NCI-H526 treated with DMSO at 0.1 percent for 48 hours (cell line): Measurements from ENCODE around the gene NFIA.

ENCODE experiments used
- DNase-seq: peaks from one replicate; lab custom pipeline; 2025; lab: John Stamatoyannopoulos, UW

NFIA gene

DNA sequence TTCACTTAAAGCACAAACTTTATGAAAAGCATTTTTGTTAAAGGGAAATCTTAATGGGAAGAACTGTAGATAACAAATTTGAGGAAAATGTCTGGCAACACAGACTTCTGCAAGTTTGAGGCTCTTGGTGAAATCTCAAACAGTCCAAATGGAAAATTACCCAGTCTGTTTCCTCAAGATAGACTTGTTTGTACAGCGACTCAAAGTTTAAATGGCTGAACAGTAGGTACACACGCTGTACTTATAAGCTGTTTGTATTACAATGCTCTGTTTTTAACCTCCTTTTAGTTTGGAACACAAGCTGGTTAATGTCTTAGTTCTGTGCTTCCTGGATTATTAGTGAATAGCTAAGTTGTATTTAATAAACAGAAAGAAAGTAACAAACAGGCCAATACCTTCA is 217.1 kb downstream of the NFIA start:
- DNase-seq = no peak

DNA sequence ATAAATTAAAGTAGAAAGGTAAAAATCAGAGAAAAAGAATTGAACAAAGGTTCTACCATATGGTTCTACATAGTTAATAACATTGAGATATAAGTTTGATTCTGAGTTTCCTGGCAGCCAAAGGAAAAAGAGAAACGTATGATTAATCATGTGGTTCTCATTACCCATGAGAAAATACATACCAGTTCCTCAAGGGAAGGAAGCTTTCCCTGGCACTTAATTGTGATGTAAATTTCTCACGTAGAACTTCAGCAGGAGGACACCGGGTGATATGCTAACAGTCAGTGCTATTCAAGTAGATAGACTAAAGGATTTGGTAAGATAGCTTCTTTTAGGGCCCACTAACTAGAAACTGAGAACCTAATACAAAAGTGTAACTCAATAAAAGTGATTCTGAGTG is 218.5 kb downstream of the NFIA start:
- DNase-seq = no peak

- no peak for DNase-seq
Observed at GRCh38 chr1:61301824-61302657, 219.7 kb downstream of the NFIA start.

DNA sequence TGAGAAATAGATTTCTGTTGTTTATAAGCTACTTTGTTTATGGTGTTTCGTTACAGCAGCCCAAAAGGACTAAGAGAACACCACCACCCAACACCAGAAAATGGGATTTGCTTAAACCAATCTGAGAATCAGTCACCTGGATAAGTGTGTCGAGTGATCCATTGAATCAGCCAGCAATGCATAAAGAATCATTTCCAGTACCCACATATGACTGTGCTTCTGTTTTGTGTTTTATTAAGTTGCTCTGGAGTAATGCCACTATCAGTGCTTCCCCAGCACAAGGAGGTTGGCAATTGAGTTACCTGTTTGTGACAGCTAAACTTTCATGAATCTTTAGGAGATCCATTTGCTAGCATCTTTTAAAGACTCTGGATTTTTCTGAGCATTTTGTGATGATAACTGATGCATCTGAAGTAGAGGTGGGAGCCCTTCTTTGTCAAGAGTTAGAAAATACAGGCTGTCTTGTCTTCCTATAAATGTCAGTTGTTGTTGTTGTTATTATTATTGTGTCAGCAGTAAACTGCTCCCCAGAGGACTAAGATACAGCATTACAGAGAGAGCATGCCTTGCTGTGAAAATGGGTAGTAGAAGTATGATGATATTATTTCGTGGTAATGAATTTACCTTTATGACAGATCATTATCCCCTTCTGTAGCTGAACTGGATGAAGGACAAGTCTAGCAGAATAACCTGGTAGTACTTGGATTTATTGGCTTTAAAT is 225.2 kb downstream of the NFIA start:
- DNase-seq = peak; percentile 36

GRCh38 chr1:61310057-61310456 is 227.7 kb downstream of the NFIA start:
- DNase-seq = no peak

DNA sequence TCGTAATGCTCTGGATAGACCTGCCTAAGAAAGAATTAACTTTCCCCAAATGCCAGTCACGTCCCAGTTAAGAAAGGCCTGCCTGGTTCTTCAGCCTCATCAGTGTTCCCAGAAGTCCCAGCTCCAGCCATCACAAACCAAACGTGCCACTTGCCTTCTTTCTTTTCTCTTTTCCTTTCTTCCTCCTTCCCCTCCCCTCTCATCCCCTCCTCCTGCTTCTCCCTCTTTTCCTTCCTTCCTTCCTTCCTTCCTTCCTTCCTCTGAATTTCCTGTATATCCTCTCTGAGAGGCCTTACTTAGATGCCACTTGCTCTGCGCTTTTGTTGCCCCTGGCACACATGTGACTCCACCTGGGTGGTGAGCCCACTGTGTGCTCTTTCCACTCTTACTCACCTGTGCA is 228.2 kb downstream of the NFIA start:
- no peak for DNase-seq

- DNase-seq = no peak
Observed at GRCh38 chr1:61313906-61314422, 231.6 kb downstream of the NFIA start.

- no peak for DNase-seq
Observed at GRCh38 chr1:61315011-61315410, 232.7 kb downstream of the NFIA start.

GRCh38 chr1:61316493-61316892 is 234.1 kb downstream of the NFIA start:
- DNase-seq = no peak

DNA sequence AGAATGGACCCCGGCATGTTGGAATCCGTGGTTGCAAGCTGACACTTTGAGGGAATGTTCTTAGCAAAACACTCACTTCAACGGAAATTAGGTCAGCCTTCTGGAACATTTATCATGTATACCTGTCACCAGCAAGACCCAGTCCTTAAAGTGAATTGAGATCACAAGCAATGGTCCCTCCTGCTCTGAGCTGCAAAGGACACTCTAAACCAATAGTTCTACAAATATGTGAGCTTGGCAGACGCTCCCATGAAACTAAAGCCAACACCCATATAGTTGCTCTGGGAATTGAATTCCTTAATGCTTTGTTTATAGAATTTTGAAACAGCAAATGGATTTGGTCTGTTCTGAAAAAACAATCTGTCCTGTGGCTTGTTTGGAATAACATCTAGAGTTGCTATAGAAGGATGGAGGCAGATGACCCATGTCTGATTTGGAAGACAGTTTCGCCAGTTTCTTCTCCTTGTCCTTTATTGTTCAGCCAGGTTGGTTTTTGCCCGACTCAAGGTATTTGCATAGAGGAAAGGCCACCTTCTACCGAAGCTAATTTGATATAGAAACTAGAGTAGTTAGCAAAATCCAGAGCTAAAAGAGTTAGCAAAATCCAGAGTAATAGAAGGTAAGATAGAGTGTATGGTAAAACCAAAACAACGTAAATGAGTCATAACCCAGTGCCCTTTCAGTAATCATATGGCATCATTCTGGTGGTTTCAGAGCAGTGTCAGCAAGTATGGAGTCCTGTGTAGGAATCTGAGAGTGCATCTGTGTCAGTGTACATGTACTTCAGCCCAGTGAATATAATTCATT is 236.2 kb downstream of the NFIA start:
- DNase-seq = peak; percentile 5

DNA sequence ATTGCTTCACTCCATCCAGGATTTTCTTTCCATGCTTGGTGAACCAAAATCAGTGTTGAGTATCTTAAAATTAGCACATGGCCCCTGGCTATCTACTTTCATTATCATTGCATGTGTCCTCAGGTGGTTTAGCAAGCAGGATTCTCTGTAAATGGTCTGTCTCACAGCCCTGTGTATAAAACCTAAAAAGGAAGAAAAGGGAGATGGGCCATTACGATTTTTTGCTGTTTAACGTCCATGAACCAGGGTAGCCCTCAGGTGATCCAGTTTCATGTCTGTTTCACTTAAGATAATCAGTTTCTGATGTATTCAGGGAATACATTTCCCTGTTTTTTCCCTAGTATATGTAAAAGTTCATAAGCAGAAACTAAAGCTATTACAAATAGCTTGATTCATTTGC is 238.2 kb downstream of the NFIA start:
- no peak for DNase-seq

DNA sequence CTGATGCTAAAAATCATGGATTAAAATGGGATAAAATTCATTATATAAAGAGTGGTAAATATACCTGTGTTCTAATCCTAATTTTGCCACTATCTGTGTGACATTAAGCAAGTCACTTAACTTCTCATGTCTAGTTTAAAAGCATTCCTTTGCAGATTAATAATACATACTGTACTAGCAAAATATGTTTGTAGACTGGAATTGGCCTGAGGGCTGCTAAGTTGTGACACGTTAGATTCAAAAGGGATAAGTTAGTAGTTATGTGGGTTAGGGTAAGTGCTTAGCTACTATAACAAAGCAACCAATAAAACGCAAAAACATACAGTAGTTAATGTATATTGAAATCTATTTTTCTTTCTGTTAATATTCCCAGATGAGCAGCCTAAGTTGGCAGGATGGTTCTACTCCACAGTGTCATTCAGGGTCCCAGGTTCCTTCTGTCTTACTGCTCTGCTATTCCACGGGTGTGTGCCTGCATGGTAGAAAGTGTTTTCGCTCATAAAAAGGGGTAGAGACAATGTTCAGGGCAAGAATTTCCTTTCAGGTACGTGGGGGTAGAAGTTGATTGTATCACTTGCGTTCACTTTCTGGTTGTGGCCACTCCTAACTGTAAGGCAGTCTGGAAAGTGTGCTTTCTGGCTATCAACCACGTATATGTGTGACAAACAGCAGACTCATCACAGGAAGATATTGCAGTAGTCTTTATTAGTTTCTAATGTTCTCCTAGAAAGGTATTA is 239.8 kb downstream of the NFIA start:
- DNase-seq = no peak

GRCh38 chr1:61322769-61323168 is 240.4 kb downstream of the NFIA start:
- DNase-seq = no peak

GRCh38 chr1:61323681-61324328 is 241.4 kb downstream of the NFIA start:
- no peak for DNase-seq

GRCh38 chr1:61326713-61327112 is 244.4 kb downstream of the NFIA start:
- no peak for DNase-seq

DNA sequence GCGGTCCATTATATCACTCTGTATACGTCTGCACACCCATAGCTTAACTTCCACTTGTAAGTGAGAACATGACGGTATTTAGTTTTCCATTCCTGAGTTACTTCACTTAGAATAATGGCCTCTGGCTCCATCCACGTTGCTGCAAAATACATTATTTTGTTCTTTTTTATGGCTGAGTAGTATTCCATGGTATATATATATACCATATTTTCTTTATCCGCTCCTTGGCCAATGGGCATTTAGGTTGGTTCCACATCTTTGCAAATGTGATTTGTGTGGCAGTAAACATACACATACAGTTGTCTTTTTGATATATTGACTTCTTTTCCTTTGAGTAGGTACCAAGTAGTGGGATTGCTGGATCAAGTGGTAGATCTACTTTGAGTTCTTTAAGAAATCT is 245.1 kb downstream of the NFIA start:
- DNase-seq = no peak

GRCh38 chr1:61329556-61329955 is 247.2 kb downstream of the NFIA start:
- no peak for DNase-seq

GRCh38 chr1:61330018-61330417 is 247.7 kb downstream of the NFIA start:
- no peak for DNase-seq

DNA sequence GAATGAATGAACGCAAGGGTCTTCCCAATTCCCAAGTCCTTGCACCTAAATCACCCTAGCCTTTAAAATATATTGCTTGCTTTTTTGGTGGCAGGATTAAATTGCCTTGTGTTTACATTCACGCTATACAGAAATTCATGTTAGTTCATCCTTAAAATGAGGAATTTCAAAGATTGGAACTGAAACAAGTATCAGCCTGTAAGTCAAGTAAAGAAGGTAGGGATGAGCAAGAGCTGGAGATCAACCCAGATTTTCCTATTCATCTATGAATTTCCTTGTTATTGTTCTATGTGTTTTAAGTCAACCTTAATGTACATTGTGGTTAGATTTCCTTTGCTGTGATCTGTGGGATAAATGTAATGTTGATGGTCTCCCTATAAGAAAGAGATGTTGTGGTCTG is 248.2 kb downstream of the NFIA start:
- no peak for DNase-seq

DNA sequence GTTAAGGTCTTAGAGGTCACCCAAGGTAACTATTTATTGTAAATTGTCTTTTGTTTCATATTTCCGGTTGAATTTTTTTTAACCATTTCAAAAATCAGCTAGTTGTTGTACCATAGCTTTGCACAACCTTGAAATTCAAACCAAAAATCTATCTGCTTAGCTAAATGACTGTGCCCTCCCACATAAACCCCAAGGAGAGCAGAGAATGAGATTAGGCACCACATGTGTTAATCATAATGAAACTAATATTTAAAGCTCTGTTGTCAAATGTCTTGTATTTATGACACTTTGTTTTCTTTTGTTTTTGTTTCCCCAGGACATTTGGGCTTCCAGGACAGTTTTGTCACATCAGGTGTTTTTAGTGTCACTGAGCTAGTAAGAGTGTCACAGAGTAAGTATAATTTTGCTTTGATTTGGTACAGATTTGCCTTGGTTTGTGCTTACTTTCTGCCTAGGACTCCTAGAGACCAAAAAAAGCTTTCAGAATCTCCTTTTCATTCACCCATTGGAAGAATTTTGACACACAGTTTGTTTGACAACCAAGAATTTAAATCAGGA is 249.9 kb downstream of the NFIA start:
- DNase-seq = no peak

- no peak for DNase-seq
Observed at GRCh38 chr1:61332796-61333195, 250.4 kb downstream of the NFIA start.
